Measurements from ENCODE around the gene GET3. TPM values are rescaled to one million over a fixed set of nuclear protein-coding genes. Genes with fewer than 3 reads are reported as not detected.
A peak's percentile ranks its signal among the peaks of the same experiment; 100 is the strongest.

GET3 gene
- total and polyA plus RNA-seq, 2 of the 13 experiments (the other 11 are each of a cell fraction or from before 2014, with no cell fraction given), result 57.7 to 59.4 TPM

DNA sequence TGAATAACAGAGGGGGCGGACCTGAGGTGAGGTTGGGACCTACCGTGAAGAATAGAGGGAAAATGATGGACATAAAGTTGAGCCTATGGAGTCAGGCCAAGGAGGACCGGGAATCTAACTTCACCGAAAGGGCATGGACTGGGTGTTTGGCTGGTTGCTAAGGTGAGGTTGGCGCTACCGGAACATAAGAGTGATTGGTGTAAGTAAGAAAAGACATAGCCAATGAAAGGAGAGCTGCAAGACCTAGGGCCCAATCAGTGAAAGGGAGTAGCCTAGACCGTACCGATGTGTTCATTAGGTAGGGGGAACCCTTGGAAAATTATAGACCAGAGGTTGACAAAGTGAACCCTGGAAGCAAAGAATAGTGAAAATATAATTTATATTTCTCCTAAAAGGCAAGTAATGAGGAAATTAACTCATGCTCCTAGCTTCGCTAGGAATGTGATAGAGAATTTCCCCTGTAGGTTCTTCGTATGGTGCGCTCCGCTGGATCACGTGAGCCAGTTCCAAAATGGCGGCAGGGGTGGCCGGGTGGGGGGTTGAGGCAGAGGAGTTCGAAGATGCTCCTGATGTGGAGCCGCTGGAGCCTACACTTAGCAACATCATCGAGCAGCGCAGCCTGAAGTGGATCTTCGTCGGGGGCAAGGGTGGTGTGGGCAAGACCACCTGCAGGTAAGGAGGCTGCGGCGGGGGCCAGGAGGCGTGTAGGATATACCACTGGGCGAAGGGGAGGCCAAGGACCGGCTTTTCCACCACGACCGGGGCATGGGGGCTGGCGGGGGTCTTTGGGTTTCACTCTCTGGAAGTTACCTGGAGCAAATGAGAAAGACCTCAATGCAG is at the start of gene GET3 (continued):
- TF ChIP-seq, protein P1, sequence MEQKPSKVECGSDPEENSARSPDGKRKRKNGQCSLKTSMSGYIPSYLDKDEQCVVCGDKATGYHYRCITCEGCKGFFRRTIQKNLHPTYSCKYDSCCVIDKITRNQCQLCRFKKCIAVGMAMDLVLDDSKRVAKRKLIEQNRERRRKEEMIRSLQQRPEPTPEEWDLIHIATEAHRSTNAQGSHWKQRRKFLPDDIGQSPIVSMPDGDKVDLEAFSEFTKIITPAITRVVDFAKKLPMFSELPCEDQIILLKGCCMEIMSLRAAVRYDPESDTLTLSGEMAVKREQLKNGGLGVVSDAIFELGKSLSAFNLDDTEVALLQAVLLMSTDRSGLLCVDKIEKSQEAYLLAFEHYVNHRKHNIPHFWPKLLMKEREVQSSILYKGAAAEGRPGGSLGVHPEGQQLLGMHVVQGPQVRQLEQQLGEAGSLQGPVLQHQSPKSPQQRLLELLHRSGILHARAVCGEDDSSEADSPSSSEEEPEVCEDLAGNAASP (CRISPR knock-in tag; IDR thresholded peaks at IDR 0.05; ENCODE audit: borderline replicate concordance), result no peak
- TF ChIP-seq SPEN (CRISPR knock-in tag; IDR thresholded peaks at IDR 0.05; ENCODE audit: low read depth) (peak; percentile 18), KMT2B (CRISPR knock-in tag; IDR thresholded peaks at IDR 0.05) (0 out of 2 replicates have a peak, but pooled peaks have one; percentile 41), RBM39 (IDR thresholded peaks at IDR 0.05; ENCODE audit: low read depth, low read length, poor library complexity, severe bottlenecking) (no peak), KMT2A (CRISPR knock-in tag; IDR thresholded peaks at IDR 0.05) (0 out of 2 replicates have a peak, but pooled peaks have one; percentile 23), SP4 (CRISPR knock-in tag; IDR thresholded peaks at IDR 0.05) (0 out of 2 replicates have a peak, but pooled peaks have one; percentile 38), ZZZ3 (CRISPR knock-in tag; IDR thresholded peaks at IDR 0.05; ENCODE audit: borderline replicate concordance) (peak; percentile 35; the same call in 1 of the 2 replicates), ZNF547 (CRISPR knock-in tag; IDR thresholded peaks at IDR 0.05) (peak; percentile 40; the same call in 1 of the 2 replicates), KLF13 (CRISPR knock-in tag; IDR thresholded peaks at IDR 0.05) (no peak), TOPORS (CRISPR knock-in tag; IDR thresholded peaks at IDR 0.05) (no peak), DNMT1 (CRISPR knock-in tag; IDR thresholded peaks at IDR 0.05) (no peak), ADNP (CRISPR knock-in tag; IDR thresholded peaks at IDR 0.05) (no peak), SIN3A (IDR thresholded peaks at IDR 0.05; ENCODE audit: borderline replicate concordance, low read depth, low read length) (peak; percentile 76; the same call in 1 of the 2 replicates), ZNF746 (CRISPR knock-in tag; IDR thresholded peaks at IDR 0.05) (no peak)
- TF ChIP-seq, protein P2, sequence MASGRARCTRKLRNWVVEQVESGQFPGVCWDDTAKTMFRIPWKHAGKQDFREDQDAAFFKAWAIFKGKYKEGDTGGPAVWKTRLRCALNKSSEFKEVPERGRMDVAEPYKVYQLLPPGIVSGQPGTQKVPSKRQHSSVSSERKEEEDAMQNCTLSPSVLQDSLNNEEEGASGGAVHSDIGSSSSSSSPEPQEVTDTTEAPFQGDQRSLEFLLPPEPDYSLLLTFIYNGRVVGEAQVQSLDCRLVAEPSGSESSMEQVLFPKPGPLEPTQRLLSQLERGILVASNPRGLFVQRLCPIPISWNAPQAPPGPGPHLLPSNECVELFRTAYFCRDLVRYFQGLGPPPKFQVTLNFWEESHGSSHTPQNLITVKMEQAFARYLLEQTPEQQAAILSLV (CRISPR knock-in tag; IDR thresholded peaks at IDR 0.05; ENCODE audit: borderline replicate concordance), result no peak
- TF ChIP-seq, protein P3, sequence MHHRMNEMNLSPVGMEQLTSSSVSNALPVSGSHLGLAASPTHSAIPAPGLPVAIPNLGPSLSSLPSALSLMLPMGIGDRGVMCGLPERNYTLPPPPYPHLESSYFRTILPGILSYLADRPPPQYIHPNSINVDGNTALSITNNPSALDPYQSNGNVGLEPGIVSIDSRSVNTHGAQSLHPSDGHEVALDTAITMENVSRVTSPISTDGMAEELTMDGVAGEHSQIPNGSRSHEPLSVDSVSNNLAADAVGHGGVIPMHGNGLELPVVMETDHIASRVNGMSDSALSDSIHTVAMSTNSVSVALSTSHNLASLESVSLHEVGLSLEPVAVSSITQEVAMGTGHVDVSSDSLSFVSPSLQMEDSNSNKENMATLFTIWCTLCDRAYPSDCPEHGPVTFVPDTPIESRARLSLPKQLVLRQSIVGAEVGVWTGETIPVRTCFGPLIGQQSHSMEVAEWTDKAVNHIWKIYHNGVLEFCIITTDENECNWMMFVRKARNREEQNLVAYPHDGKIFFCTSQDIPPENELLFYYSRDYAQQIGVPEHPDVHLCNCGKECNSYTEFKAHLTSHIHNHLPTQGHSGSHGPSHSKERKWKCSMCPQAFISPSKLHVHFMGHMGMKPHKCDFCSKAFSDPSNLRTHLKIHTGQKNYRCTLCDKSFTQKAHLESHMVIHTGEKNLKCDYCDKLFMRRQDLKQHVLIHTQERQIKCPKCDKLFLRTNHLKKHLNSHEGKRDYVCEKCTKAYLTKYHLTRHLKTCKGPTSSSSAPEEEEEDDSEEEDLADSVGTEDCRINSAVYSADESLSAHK (CRISPR knock-in tag; IDR thresholded peaks at IDR 0.05; ENCODE audit: borderline replicate concordance), result no peak
- TF ChIP-seq, protein P4, sequence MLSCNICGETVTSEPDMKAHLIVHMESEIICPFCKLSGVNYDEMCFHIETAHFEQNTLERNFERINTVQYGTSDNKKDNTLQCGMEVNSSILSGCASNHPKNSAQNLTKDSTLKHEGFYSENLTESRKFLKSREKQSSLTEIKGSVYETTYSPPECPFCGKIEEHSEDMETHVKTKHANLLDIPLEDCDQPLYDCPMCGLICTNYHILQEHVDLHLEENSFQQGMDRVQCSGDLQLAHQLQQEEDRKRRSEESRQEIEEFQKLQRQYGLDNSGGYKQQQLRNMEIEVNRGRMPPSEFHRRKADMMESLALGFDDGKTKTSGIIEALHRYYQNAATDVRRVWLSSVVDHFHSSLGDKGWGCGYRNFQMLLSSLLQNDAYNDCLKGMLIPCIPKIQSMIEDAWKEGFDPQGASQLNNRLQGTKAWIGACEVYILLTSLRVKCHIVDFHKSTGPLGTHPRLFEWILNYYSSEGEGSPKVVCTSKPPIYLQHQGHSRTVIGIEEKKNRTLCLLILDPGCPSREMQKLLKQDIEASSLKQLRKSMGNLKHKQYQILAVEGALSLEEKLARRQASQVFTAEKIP (CRISPR knock-in tag; IDR thresholded peaks at IDR 0.05; ENCODE audit: borderline replicate concordance), result no peak
- TF ChIP-seq, protein P5, sequence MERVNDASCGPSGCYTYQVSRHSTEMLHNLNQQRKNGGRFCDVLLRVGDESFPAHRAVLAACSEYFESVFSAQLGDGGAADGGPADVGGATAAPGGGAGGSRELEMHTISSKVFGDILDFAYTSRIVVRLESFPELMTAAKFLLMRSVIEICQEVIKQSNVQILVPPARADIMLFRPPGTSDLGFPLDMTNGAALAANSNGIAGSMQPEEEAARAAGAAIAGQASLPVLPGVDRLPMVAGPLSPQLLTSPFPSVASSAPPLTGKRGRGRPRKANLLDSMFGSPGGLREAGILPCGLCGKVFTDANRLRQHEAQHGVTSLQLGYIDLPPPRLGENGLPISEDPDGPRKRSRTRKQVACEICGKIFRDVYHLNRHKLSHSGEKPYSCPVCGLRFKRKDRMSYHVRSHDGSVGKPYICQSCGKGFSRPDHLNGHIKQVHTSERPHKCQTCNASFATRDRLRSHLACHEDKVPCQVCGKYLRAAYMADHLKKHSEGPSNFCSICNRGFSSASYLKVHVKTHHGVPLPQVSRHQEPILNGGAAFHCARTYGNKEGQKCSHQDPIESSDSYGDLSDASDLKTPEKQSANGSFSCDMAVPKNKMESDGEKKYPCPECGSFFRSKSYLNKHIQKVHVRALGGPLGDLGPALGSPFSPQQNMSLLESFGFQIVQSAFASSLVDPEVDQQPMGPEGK (CRISPR knock-in tag; IDR thresholded peaks at IDR 0.05), result peak; percentile 41

Measured in HepG2 (cell line).